GM15510 (cell line): ENCODE results near the gene ZC3HAV1L.

Experiments
- POLR2A ChIP-seq: IDR thresholded peaks from 3 replicates; pipeline ENCODE4 v1.6.1; 2011; ENCODE audit warnings: borderline replicate concordance; ENCODE audit not compliant: insufficient read length; ENCODE audit errors: extremely low read depth

Gene ZC3HAV1L

DNA sequence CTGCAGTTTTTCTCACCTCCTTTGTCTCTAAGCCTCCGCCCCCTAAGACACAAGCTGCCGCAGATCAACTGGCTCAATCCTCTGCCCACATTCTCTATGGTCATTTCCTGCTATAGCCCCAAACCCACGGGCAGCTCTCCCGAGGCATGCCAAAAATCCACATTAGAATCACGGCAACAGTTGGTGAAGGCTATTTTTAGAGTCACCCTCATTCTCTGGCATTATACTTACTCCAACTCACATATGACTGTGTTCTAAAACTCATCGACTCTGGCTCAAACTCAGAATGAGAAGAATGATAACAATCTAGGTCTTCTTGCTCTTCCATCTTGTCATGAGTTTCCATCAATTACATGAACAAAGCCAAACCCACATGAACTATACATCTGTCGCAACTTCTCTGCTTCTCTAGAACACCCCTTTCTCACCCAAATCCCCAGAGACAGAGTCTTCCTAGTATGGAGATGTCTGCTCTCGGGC lies 43.8 kb downstream of the ZC3HAV1L start:
- TF ChIP-seq POLR2A, result no peak

DNA sequence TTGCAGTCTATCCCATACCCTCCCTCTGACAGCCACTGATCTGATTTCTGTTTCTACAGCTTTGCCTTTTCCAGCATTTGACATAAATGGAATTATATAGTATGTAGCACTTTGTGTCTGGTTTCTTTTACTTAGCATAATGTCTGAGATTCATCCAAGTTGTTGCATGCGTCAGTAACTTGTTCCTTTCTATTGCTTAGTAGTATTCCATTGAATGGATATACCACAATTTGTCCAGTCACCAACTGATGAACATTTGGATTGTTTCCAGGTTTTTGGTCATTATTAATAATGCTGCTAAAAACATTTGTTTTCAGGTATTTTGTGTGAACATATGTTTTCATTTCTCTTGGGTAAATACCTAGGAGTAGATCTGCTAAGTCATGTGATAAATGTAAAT lies 48.2 kb downstream of the ZC3HAV1L start:
- no peak for TF ChIP-seq POLR2A

DNA sequence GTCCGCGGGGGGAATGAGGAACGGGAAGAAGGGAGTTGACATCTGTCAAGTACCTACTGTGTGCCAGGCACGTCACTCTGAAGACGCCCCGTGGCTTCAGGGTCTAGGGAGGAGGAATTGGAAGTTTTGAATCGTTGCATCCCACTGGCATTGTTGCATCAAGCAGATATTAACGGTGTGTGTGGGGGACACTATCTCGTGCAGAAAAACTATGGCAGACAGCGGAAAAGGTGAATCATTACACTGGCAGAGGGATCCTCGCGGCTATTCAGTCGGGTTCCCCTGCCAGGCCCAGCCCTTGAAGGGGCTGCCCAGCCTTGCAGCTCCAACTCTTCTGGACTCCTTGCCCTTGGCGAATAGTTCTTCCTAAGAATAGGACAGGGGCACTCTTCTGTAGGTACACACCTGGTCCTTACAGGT lies 53.6 kb downstream of the ZC3HAV1L start:
- TF ChIP-seq POLR2A, result no peak

DNA sequence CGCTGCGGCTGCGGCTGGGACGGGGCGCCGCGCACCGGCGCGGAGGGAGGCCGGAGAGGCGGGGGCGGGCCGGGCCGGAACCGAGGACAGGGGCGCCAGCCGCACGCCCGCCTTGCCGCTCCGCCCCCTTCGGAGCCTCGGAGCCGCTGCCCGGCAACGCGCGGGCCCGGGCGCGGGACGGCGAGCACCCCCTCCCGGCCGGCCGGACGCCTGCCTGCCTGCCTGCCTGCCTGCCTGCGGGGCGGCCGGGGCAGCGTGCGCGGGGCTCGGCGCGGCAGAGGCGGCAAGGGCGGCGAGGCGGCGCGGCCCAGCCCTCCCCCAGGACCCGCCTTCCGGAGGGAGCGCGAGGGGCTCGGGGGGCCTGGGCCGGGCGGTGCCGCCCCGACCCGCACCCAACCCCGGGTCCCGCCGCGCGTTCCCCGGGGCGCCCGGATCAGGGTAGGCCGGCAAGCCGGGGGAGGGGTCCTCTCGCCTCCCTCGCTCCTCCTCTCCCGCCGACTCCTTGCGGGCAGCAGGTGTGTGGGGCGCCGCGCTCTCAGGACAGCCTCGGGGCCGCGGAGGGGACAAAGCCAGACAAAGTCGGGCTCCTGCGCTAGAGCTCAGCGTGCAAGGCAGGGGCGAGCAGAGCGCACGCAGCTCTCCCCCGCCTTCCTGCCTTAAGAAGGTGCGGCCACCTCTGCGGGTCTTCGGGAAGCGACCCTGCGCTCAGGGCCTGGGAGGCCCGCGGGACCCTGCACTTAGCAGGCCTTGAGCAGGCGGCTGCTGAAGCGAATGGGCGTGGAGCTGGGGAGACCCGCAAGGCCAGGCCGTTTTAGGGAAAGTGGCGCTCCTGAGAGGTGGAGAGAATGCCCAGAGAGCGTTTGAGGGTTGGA lies 54.3 kb downstream of the ZC3HAV1L start, which contains the start of gene KIAA1549:
Gene KIAA1549, minus strand, starts transcription at position 58 of the 872 bp plus-strand sequence. CDS start 120 bp downstream, outside the sequence.
- no peak for TF ChIP-seq POLR2A

DNA sequence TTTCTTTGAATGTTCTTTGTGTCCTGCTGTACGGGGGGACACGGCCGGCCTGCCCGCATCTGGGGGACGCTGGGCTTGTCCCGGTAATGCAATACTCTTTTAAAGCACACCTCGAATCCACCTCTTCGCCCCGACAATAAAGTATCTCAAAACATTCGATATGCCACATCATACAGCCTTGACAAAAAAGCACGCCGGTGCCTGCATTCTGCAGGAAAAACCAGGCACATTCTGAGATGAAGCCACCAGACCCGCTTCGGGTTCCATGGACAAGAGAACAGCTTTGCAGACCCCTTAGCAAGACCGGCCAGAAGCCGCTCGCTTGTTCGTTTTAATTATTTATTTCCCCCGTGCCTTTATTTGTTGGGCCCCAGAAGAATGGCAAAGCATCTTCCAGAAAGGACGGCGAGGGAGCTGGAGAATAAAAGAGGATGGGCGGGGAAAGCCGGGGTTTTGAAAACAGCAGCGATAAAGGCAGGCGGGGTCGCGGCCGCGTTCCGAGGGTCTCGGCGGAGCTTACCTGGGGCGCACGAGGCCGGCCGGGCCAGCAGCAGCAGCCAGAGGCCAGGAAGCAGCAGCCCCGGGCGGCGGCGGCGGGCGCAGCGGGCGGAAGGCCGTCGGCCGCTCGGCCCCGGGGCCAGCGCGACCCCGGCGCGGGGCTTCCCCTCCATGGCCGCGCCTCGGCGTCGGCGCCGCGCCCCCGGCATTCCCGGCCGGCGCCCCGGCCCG lies 55.1 kb downstream of the ZC3HAV1L start:
- TF ChIP-seq POLR2A, result no peak

DNA sequence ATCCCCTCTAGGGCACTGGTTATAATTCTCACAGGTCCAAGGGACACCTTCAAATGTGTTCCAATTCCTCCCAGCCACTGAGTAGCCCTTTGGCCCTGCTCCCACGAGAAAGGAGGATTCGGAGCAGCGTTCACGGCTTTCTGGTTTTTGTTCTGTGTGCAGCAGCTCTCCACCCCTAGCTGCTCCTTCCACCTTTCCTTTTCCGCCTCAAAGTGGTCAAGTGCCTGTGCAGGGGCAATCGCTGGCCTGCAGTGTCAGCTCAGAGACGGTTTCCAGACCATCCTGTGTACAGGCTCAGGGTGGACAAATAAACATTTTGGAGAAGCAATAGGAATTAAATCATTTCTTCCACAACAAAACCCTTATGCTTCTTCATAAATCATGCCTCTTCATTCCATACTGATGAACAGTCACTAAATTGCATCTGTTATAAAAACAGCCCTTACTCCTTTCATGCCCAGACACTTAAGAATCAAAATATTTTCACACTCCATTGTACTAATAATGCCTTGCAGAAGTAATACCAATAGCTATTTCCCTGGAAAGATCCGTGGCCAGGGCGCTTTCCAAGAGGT lies 55.8 kb downstream of the ZC3HAV1L start:
- no peak for TF ChIP-seq POLR2A

DNA sequence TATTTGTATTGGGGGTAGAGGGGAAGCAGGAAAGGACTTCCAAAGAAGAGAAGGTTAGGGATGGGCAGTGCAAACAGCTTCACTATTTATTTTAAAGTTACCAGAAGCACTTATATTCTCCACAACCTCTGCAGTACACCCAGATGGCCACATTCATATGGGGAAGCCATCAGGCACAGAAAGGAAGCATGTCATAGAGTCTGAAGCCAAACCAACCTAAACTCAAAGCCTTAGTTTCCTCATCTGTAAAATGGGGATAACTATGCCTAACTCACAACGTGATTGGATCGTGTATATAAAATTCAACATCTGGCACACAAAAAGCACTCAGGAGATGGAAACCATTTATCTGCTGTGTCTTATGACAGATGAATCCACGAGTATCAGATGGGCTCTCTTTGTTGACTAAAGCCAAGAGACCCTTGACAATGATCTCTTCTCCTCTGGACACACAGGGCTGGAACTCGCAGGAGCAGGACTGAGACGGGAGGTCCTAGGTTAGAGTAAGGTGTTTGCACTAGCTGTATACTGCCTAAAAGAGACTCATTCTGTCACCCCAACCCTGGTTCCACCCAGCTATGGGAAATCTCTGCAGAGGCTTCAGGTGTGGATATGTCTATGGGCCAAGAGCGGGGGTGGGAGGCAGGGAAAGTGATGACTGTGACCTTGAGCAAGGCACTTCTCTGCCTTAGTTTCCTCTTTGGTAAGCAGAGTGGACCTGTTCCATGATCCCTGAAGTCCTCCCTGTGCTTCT lies 56.4 kb downstream of the ZC3HAV1L start:
- TF ChIP-seq POLR2A, result no peak

DNA sequence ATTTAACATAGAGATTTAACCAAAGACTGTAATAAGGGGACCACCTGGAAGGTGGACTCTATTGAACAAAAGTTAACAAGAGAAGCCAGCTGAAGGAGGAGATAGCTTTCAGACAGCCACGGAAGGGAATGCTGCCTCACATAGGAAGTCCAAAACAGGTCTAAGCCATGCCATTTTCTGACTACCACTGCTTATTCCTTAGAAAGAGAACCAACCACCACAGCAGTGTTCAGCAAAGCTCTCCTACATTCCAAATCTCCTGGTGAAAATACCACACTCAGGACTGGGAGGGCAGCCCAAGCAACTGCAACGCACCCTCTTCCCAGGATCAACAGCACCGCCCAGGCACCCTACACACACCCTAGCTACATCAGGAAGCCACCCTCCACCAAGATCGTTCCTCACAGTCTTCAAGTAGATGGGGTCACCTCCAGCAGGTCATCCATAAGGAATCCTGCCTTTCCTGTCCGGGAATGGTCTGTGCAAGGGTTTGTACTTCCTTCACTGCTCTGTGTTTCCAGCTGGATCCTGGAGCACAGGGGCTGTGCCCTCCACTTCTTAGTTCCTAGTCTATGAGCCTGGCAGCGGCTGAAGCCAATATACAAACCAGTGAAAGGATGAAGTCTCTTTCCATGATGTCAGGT lies 57.2 kb downstream of the ZC3HAV1L start:
- no peak for TF ChIP-seq POLR2A
